Activated naive CD8-positive, alpha-beta T cell treated with anti-CD3 and anti-CD28 coated beads, Interleukin-2, amount 50 U/mL, for 24 hours (primary cell): Measurements from ENCODE around the gene PAK5.

Experiments used
- ATAC-seq: fragments of 150-1000 bp; cut with Tn5 transposase; one replicate; pipeline ENCODE4 v1.10.0; 2021
- DNase-seq: peaks from one replicate; pipeline ENCODE4 v3.0.0; 2021
- H3K27ac Mint-ChIP-seq: one replicate; pipeline ENCODE4 v1.8.0; 2021; ENCODE audit warnings: mild to moderate bottlenecking, mixed read lengths
- H3K27me3 Mint-ChIP-seq: one replicate; pipeline ENCODE4 v1.8.0; 2021; ENCODE audit warnings: mixed read lengths
- H3K36me3 Mint-ChIP-seq: one replicate; pipeline ENCODE4 v1.8.0; 2021; ENCODE audit warnings: low read depth, mixed read lengths
- H3K4me1 Mint-ChIP-seq: one replicate; pipeline ENCODE4 v1.8.0; 2021; ENCODE audit warnings: mixed read lengths
- H3K4me3 Mint-ChIP-seq: one replicate; pipeline ENCODE4 v1.8.0; 2021; ENCODE audit warnings: mild to moderate bottlenecking, moderate library complexity, mixed read lengths
- H3K9me3 Mint-ChIP-seq: one replicate; pipeline ENCODE4 v1.8.0; 2021; ENCODE audit warnings: mixed read lengths

PAK5 gene

DNA sequence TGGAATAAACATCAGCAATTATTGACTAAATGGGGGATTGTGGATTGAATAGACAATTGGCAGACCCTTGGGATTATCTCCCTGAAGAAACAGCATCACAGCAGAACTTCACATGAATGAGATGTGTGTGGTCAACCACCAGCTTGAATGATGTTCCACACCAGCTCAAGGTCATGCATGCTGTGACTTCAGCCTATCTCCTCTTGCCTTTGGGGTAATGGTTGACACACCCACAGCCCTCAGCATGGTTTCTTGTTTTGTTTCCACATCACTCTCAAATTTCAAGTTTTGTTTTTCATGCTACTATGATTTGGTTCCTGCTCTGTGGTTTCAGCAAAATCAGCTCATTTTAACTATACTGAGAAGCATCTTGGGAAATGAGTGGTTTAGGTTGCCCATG lies 94.3 kb downstream of the PAK5 start:
- Mint-ChIP-seq H3K36me3 (no peaks in the 10 kb centered on the region), H3K27ac (no peak overlapping the region), H3K4me1 (no peaks in the 10 kb centered on the region), H3K4me3 (no peak overlapping the region), H3K9me3 (no peaks in the 10 kb centered on the region), H3K27me3 (no peaks in the 10 kb centered on the region)
- DNase-seq: no peak
- no peak for ATAC-seq

DNA sequence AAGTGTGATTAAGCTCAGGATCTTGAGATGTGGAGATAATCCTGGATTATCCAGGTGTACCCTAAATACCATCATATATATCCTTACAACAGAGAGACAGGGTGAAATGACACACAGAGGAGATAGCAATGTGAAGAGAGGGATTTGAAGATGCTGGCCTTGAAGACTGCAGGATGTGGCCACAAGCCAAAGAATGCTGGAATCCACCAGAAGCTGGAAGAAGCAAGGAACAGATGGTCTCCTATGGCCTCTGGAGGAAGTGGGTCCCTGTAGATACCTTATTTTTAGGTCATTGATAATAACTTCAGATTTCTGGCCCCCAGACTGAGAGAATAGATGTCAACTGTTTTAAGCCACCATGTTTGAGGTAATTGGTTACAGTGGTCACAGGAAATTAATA lies 95.0 kb downstream of the PAK5 start:
- DNase-seq (no peak), ATAC-seq (no peak)
- no peaks in the 10 kb centered on the region for H3K27me3 Mint-ChIP-seq
- H3K9me3 Mint-ChIP-seq: no peaks in the 10 kb centered on the region
- no peaks in the 10 kb centered on the region for H3K4me1 Mint-ChIP-seq
- H3K36me3 Mint-ChIP-seq: no peaks in the 10 kb centered on the region
- H3K4me3 Mint-ChIP-seq: no peak overlapping the region
- H3K27ac Mint-ChIP-seq: no peak overlapping the region

- no peak for ATAC-seq
- no peak for DNase-seq
- no peaks in the 10 kb centered on the region for H3K36me3 Mint-ChIP-seq
- H3K4me3 Mint-ChIP-seq: no peak overlapping the region
- H3K9me3 Mint-ChIP-seq: no peaks in the 10 kb centered on the region
- no peaks in the 10 kb centered on the region for H3K4me1 Mint-ChIP-seq
- H3K27ac Mint-ChIP-seq: no peak overlapping the region
- no peaks in the 10 kb centered on the region for H3K27me3 Mint-ChIP-seq
Measured at GRCh38 chr20:9742821-9743220, 96.1 kb downstream of the PAK5 start.

DNA sequence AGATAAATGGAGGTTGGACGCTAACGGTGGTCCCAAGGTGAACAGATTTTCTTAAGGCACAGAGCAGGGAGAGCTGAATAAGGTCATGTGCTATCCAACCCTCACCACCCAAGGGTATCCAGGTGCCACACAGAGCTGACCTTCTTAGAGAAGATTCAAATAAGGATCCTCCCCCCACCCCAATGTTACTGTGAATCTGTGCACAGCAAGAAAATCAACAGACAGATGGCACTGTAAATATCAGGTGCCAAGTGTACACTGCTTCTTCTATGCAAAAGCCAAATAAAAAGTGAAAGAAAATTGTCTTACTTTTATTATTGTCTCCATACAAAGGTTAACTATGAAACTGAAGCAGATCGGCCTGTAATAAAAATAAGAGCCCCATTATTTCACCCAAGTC lies 96.9 kb downstream of the PAK5 start:
- Mint-ChIP-seq H3K27ac (no peak overlapping the region), H3K27me3 (no peaks in the 10 kb centered on the region), H3K4me1 (no peaks in the 10 kb centered on the region), H3K4me3 (no peak overlapping the region), H3K9me3 (peaks cover 3% of the 10 kb centered on the region), H3K36me3 (no peaks in the 10 kb centered on the region)
- ATAC-seq: no peak
- DNase-seq: no peak

GRCh38 chr20:9740486-9740885 lies 98.4 kb downstream of the PAK5 start:
- H3K4me1 Mint-ChIP-seq: no peaks in the 10 kb centered on the region
- peaks cover 15% of the 10 kb centered on the region for H3K9me3 Mint-ChIP-seq
- no peaks in the 10 kb centered on the region for H3K36me3 Mint-ChIP-seq
- no peak overlapping the region for H3K4me3 Mint-ChIP-seq
- H3K27ac Mint-ChIP-seq: no peak overlapping the region
- DNase-seq: no peak
- ATAC-seq: no peak
- H3K27me3 Mint-ChIP-seq: no peaks in the 10 kb centered on the region

DNA sequence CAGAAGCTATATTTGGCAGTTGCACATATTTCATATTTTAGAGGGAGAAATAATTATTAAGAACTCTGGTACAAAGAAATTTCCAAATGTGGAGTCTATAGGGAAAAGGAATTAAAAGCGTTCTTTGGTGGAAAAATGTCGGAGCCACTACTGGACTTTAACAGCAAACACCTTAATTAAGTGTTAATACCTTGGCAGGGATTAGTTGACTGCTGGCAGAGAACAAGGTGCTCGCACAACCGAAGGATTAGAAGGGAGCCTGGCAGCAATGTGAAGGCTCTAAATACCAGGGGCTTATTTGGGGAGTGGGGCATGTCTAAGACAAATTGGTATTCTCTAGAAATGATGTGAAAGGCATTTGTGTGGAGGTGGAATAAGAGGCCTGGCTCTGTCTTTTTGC lies 98.9 kb downstream of the PAK5 start:
- ATAC-seq (no peak), DNase-seq (no peak)
- Mint-ChIP-seq H3K36me3 (no peaks in the 10 kb centered on the region), H3K4me3 (no peak overlapping the region), H3K4me1 (no peaks in the 10 kb centered on the region), H3K27me3 (no peaks in the 10 kb centered on the region), H3K9me3 (peaks cover 19% of the 10 kb centered on the region), H3K27ac (no peak overlapping the region)

DNA sequence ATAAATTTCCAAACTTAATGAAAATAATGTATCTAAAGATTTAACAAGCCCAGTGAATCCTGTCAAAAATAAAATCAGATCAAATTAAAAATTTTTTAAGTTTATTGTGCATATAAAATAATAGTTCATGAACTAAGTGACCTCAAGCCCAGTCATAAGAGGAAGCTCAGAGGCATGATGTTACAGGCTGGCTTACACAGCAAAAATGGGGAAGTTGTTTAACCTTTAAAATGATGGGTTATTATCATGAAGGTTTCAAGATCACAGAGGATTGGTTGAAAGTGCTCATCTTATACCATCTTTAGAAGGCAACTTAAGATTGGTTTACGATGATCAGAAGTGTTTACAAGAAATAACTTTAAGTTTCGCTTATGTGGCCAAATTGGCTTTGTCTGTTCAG lies 102.5 kb downstream of the PAK5 start:
- peaks cover 29% of the 10 kb centered on the region for H3K9me3 Mint-ChIP-seq
- H3K36me3 Mint-ChIP-seq: no peaks in the 10 kb centered on the region
- no peak overlapping the region for H3K4me3 Mint-ChIP-seq
- no peaks in the 10 kb centered on the region for H3K4me1 Mint-ChIP-seq
- no peak overlapping the region for H3K27ac Mint-ChIP-seq
- H3K27me3 Mint-ChIP-seq: no peaks in the 10 kb centered on the region
- DNase-seq (no peak), ATAC-seq (no peak)

GRCh38 chr20:9723501-9724202 lies 115.2 kb downstream of the PAK5 start:
- no peak for DNase-seq
- no peak overlapping the region for H3K27ac Mint-ChIP-seq
- ATAC-seq: no peak
- peaks cover 3% of the 10 kb centered on the region for H3K9me3 Mint-ChIP-seq
- no peaks in the 10 kb centered on the region for H3K27me3 Mint-ChIP-seq
- H3K36me3 Mint-ChIP-seq: no peaks in the 10 kb centered on the region
- no peak overlapping the region for H3K4me3 Mint-ChIP-seq
- no peaks in the 10 kb centered on the region for H3K4me1 Mint-ChIP-seq

DNA sequence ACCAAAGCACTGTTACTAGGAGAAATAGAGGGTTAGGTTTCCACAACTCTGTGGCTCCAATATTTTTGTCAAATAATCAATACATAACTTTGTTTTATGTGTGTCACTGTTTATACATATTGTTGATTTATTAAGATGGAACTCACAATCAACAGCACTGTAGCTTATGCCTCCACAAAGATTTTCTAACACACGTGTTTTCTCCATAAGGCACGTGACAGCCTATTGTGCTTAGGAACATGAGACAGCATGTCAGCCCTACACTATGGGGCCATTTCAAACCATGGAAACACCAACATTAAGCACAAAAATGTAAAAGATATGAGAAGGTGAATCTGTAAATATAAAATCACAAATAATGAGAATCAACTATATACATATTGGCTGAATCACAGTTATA lies 127.0 kb downstream of the PAK5 start:
- DNase-seq: no peak
- Mint-ChIP-seq H3K4me1 (no peaks in the 10 kb centered on the region), H3K9me3 (peaks cover 13% of the 10 kb centered on the region), H3K27ac (no peak overlapping the region), H3K4me3 (no peak overlapping the region), H3K36me3 (no peaks in the 10 kb centered on the region), H3K27me3 (no peaks in the 10 kb centered on the region)
- ATAC-seq: no peak

- H3K4me3 Mint-ChIP-seq: no peak overlapping the region
- ATAC-seq (no peak), DNase-seq (no peak)
- H3K9me3 Mint-ChIP-seq: peaks cover 13% of the 10 kb centered on the region
- H3K36me3 Mint-ChIP-seq: no peaks in the 10 kb centered on the region
- no peaks in the 10 kb centered on the region for H3K4me1 Mint-ChIP-seq
- no peak overlapping the region for H3K27ac Mint-ChIP-seq
- H3K27me3 Mint-ChIP-seq: no peaks in the 10 kb centered on the region
Measured at GRCh38 chr20:9710685-9711084, 128.2 kb downstream of the PAK5 start.

DNA sequence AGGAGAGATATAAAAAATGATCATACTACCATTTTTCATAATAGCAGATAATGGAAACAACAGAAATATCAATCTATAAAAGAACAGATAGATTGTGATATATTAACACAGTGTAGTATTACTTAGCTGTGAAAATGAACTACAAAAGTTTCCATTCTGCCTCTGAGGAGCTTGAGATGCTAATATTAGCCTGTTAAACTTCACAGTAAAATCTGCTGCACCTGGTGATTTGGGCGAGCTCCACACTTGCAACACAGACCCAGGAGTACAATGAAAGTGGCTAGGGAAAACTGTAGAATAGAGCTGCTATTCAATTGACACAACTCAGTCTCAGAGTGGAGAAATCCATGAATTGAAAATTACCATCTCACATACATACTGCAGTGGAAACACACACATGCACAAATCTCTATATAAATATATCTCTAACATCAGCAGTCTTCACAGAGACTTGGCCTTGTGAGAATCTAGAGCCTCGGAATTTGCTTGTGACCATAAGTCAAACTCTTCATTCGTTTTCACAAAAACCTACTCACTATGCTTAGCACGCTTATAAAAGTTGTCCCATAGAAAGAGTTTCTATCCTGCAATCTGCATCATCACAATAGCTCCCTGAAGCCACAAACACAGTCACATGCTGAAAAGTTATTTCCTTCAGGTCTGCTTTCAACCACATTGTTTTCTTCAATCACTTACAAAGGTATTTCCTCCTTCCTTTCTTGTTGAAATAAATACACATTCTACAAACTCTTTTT lies 133.0 kb downstream of the PAK5 start:
- ATAC-seq: no peak
- no peak for DNase-seq
- Mint-ChIP-seq H3K4me3 (no peak overlapping the region), H3K27ac (no peak overlapping the region), H3K4me1 (no peaks in the 10 kb centered on the region), H3K27me3 (no peaks in the 10 kb centered on the region), H3K36me3 (no peaks in the 10 kb centered on the region), H3K9me3 (peaks cover 7% of the 10 kb centered on the region)

DNA sequence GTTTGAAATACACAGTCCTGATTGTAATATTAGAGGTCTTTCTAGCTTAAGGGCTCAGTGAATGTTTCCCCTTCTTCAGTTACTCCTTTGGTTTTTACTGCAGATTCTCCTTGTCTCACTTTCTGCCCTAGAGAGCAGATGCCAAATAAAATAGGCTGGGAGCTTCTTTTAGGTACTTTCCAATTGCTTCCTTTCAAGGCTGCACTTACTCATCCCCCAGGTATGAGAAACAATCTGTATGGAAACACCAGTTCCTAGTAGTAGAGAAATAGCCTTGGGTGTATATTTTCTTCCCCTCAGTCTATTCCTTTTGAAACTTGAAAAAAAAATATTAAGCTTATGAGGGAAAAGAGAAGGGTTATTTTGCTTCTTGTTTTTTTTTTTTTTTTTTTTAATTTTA lies 139.7 kb downstream of the PAK5 start:
- ATAC-seq (no peak), DNase-seq (no peak)
- no peak overlapping the region for H3K27ac Mint-ChIP-seq
- no peaks in the 10 kb centered on the region for H3K36me3 Mint-ChIP-seq
- H3K4me1 Mint-ChIP-seq: no peaks in the 10 kb centered on the region
- no peaks in the 10 kb centered on the region for H3K27me3 Mint-ChIP-seq
- no peaks in the 10 kb centered on the region for H3K9me3 Mint-ChIP-seq
- H3K4me3 Mint-ChIP-seq: no peak overlapping the region

DNA sequence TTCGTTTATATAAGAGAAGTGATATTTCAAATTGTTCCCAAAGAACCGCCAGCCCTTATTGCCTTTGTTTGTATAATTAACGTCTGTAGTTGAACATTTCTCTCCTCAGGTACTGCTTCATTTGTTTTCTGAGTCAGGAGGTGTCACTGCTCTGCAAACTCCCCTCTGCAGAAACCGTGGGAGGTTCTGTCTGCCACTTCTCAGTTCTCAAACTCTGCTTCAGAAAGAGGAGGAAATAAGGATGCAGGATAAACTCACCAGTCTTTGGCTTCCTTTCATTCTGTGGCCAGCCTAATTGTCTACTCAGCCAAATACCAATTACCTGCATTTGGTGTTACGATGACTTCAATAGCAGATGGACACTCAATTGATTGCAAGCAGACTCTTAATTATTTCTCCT lies 149.8 kb downstream of the PAK5 start:
- no peak overlapping the region for H3K27ac Mint-ChIP-seq

DNA sequence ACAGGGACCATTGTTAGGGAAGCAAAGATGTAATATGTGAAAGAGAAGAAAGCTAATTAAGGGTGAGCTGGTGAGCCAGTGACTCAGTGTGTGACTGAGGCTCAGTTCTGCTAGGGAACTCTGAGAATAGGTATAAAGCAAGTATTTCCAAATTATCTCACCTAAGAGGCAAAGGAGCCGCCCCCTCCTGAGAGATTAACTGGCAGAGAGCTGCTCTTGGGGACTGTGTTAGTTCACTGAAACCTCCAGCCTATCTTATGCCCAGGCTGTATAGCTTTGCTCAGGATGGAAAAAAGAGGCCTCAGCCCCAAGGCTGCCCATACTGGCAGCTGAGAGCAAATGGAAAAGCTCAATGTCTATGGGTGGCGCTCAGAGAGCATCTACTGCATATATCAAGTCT lies 152.0 kb downstream of the PAK5 start:
- Mint-ChIP-seq H3K4me3 (no peak overlapping the region), H3K36me3 (no peaks in the 10 kb centered on the region), H3K27ac (no peak overlapping the region), H3K27me3 (no peaks in the 10 kb centered on the region), H3K9me3 (no peaks in the 10 kb centered on the region), H3K4me1 (no peaks in the 10 kb centered on the region)
- ATAC-seq: no peak
- DNase-seq: no peak

More for the DNA sequence above, 149.8 kb downstream of the PAK5 start:
- H3K27me3 Mint-ChIP-seq: no peaks in the 10 kb centered on the region
- DNase-seq: no peak
- H3K4me3 Mint-ChIP-seq: no peak overlapping the region
- H3K4me1 Mint-ChIP-seq: no peaks in the 10 kb centered on the region
- H3K36me3 Mint-ChIP-seq: no peaks in the 10 kb centered on the region
- no peak for ATAC-seq
- no peaks in the 10 kb centered on the region for H3K9me3 Mint-ChIP-seq

DNA sequence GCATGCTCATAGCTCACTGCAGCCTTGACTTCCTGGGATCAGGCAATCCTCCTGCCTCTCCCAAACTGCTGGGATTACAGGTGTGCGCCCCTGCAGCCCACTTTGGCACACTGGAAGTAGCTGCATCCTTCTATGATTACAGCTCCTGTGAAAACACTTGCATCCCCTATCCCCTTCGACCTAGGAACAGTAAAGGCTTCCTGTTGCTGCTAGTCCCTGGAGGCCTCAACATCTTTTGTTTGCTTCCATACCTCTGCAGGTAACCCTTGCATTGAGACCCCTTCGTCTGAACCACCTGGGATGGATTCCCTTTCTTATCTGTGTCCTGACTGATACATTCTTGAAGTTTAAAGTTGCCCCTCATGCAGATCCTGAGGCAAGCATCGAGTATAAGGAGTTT lies 152.4 kb downstream of the PAK5 start:
- Mint-ChIP-seq H3K9me3 (no peaks in the 10 kb centered on the region), H3K4me3 (no peak overlapping the region), H3K27me3 (no peaks in the 10 kb centered on the region), H3K36me3 (no peaks in the 10 kb centered on the region), H3K27ac (no peak overlapping the region), H3K4me1 (no peaks in the 10 kb centered on the region)
- DNase-seq (no peak), ATAC-seq (no peak)
